CD4-positive, alpha-beta T cell treated with Interleukin-4 for 4 hours (primary cell): ENCODE data around the gene ELANE.

ENCODE experiments used
- DNase-seq: peaks from one replicate; pipeline ENCODE4 v3.0.0-alpha.2; 2020

Gene ELANE

GRCh38 chr19:900043-900301, 47.9 kb downstream of the ELANE start:
- DNase-seq, result no peak

GRCh38 chr19:900302-901111, 48.4 kb downstream of the ELANE start:
- DNase-seq, result no peak

GRCh38 chr19:901216-902092, 49.4 kb downstream of the ELANE start:
- no peak for DNase-seq

GRCh38 chr19:902093-902370, 49.9 kb downstream of the ELANE start:
- no peak for DNase-seq

- no peak for DNase-seq
These were observed 50.5 kb downstream of the ELANE start for GRCh38 chr19:902446-903226.

GRCh38 chr19:903266-903797, 51.2 kb downstream of the ELANE start:
- no peak for DNase-seq

- DNase-seq, result no peak
These were observed 52.4 kb downstream of the ELANE start for GRCh38 chr19:904545-904944.
